ENCODE measurements around the gene ATXN1.

The ATXN1 gene

DNA sequence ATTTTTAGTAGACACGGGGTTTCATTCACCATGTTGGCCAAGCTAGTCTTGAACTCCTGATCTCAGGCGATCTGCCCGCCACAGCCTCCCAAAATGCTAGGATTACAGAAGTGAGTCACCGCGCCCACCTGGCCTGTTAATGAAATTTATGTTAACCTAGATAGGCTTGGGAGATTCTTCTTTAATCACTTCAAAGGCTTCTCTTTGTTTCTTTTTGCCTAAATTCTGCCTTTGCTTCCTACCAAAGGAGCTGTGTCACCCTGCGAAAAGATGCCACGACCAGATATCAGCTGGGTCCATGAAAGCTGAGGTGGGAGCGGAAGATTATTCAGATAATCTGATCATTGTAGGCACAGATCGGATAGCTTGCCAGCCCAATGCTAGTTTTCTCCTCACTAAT, 447.5 kb downstream of the ATXN1 start:
- Histone ChIP-seq H3K4me1 (peaks cover 0 to 27% (median 13%) of the 10 kb centered on the region in 4 donors), H3K4me3 (no peak overlapping the region), H3K27ac (no peak overlapping the region), H3K27me3 (no peaks in the 10 kb centered on the region), H3K9me3 (no peaks in the 10 kb centered on the region), H3K36me3 (no peaks in the 10 kb centered on the region)
- intact Hi-C loops (cut with DNase I; ENCODE audit: low total_unique reads): no loop called here
- DNase-seq: peak in 1 of 2 donors; percentile 51
- TF ChIP-seq, protein P1, sequence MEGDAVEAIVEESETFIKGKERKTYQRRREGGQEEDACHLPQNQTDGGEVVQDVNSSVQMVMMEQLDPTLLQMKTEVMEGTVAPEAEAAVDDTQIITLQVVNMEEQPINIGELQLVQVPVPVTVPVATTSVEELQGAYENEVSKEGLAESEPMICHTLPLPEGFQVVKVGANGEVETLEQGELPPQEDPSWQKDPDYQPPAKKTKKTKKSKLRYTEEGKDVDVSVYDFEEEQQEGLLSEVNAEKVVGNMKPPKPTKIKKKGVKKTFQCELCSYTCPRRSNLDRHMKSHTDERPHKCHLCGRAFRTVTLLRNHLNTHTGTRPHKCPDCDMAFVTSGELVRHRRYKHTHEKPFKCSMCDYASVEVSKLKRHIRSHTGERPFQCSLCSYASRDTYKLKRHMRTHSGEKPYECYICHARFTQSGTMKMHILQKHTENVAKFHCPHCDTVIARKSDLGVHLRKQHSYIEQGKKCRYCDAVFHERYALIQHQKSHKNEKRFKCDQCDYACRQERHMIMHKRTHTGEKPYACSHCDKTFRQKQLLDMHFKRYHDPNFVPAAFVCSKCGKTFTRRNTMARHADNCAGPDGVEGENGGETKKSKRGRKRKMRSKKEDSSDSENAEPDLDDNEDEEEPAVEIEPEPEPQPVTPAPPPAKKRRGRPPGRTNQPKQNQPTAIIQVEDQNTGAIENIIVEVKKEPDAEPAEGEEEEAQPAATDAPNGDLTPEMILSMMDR (IDR thresholded peaks at IDR 0.05): no peak

DNA sequence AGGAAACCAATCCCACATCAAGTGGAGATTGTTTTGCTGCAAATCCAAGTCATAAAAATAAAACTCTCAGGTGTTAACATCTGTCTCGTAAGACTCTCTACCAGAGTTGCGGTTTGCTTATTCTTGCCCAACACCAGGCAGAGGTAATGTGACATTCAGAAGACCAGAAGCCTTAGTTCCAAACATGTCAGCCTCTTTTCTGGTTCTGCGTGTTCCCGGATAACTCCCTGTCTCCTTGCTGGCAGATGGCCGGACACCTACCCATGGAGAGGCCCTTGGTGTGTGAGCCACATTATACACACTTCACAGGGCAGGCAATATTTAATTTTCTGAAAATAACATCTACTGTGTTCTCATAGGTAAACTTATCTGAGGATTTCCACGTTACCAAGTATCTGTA, 449.5 kb downstream of the ATXN1 start:
- Histone ChIP-seq H3K9me3 (no peaks in the 10 kb centered on the region), H3K4me3 (no peak overlapping the region), H3K36me3 (peaks cover 0 to 3% (median 0%) of the 10 kb centered on the region in 3 donors), H3K4me1 (peaks cover 0 to 8% (median 0%) of the 10 kb centered on the region in 4 donors), H3K27ac (no peak overlapping the region), H3K27me3 (no peaks in the 10 kb centered on the region)
- intact Hi-C loops (cut with DNase I; ENCODE audit: low total_unique reads): no loop called here
- TF ChIP-seq, protein P1 (IDR thresholded peaks at IDR 0.05): no peak
- DNase-seq: no peak

DNA sequence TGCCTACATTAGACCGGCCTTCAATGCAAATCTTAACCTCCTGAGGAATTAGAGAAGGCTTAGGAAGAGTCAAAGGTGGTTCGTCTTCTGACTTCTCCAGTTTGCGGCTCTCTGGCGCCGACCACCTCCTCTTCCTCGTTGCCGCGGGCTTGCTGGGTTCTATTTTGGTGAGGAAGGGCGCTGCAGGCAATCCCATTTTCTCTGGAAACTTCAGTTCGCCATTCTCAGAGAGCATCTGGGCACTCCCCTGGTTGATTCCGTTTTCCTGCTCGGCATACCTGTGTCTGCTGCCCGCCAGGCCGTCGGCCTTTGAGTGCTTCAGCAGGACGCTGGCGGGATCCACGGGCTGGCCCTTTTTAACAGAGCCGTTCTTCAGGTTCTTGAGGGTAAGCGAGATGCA, 454.9 kb downstream of the ATXN1 start:
- Histone ChIP-seq H3K27ac (no peak overlapping the region), H3K36me3 (peaks cover 10 to 29% (median 23%) of the 10 kb centered on the region in 3 donors), H3K9me3 (no peaks in the 10 kb centered on the region), H3K4me1 (no peaks in the 10 kb centered on the region), H3K4me3 (no peak overlapping the region), H3K27me3 (no peaks in the 10 kb centered on the region)
- DNase-seq: peak in 1 of 2 donors; percentile 51
- intact Hi-C loops (cut with DNase I; ENCODE audit: low total_unique reads): no loop called here
- TF ChIP-seq, protein P1 (IDR thresholded peaks at IDR 0.05): no peak

DNA sequence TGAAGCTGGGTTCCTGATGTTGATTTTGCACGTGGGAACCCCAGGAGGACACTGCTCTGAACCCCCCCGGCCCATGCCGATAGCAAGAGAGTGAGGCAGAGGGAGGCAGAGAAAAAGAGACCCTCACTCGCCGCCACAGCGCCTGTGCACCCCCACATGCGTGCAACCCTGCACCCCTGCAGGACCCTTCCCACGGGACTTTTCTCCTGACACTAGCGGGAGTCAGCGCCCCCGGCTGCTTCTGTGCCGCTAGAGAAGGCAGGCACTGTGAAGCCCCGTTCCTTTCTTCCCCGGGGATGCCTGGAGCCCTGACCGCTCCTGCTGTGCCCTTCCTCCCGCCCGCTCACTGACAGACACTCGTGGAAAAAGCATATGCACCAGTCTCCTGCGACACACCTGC, 455.5 kb downstream of the ATXN1 start:
- Histone ChIP-seq H3K36me3 (peaks cover 10 to 29% (median 23%) of the 10 kb centered on the region in 3 donors), H3K27ac (no peak overlapping the region), H3K27me3 (no peaks in the 10 kb centered on the region), H3K9me3 (no peaks in the 10 kb centered on the region), H3K4me3 (no peak overlapping the region), H3K4me1 (no peaks in the 10 kb centered on the region)
- TF ChIP-seq, protein P1 (IDR thresholded peaks at IDR 0.05): no peak
- peak in 1 of 2 donors; percentile 53 for DNase-seq
- intact Hi-C loops (cut with DNase I; ENCODE audit: low total_unique reads): no loop called here

DNA sequence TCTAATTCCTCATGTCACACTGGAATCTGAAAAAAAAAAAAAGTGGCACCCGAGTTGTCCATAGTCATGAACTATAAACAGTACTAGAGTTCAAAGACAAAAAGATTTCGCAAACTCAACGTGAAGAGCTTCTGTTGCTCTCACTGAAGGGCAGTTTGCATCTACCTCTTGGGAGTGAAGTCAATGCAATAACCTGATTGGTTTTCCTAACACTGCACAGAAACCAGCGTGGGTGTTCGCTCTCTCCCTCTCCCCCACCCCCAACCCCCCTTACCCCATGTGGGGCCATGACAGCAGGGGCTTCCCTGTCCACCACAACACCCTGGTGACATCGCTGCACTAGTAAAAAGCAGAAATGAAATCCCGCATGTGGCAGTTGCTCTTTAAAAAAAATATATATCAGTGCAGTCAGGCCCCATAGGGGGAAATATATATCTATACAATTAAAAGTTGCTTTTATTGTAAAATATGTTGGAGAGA, 456.0 kb downstream of the ATXN1 start:
- Histone ChIP-seq H3K27ac (no peak overlapping the region), H3K36me3 (peaks cover 10 to 29% (median 23%) of the 10 kb centered on the region in 3 donors), H3K9me3 (no peaks in the 10 kb centered on the region), H3K4me1 (no peaks in the 10 kb centered on the region), H3K27me3 (no peaks in the 10 kb centered on the region), H3K4me3 (no peak overlapping the region)
- TF ChIP-seq, protein P1 (IDR thresholded peaks at IDR 0.05): no peak
- intact Hi-C loops (cut with DNase I; ENCODE audit: low total_unique reads): no loop called here
- peak in 1 of 2 donors; percentile 10 for DNase-seq

Data from tibial artery (tissue), 4 donors.